ENCODE measurements around the gene CHN2. TPM values are rescaled to one million over a fixed set of nuclear protein-coding genes. Genes with fewer than 3 reads are reported as not detected.

Gene CHN2
- polyA plus RNA-seq, 1 donor, result 33.6 TPM

DNA sequence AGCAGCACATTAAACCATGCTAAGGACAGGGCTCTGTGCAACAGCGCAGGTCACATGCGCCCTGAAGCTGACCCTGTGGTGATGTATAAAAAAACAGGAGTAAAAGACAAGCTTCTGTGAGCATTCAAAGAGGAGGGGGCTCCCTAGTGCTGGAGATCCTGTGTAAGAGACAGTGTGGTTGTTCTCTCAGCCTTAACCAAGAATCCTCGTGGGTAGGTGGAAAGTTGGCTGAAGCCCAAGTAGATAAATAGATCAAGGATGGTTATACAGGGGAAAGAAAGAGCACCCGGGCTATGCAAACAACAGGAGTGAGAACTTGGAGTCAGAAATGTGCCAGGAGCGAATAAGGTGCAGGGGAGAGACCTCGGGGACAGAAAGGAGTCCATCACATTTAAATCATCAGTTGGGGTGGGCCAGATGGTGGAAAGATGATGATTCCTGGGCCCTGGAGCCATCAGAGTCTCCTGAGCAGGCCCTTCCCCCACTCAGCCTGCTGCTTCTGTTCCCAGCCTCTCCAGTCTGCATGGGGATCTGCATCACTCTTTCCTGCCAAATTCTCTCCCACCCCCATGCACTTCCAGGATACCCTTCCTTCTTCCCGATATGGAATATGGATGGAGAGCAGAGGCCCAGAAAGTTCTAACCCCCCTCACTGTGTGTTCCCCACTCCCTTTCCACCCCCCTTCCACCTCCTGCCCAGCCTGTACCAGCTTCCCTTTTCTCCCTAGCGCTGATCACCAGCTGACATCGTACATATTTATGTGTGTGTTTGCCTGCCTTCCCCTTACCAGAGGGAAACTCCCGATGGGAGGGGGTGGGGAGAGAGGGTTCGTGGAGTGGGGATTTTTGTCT, 291.0 kb downstream of the CHN2 start:
- no peaks in the 10 kb centered on the region for H3K27me3 ChIP-seq (ENCODE audit: control insufficient read depth, insufficient read depth, low read length)
- H3K4me3 ChIP-seq (ENCODE audit: low read length), result no peak overlapping the region
- 62% methylated on average over 2 of the region's 11 CpGs for WGBS (ENCODE audit: insufficient coverage, low lambda C conversion rate)
- H3K36me3 ChIP-seq (ENCODE audit: control insufficient read depth, insufficient read depth, low read length), result no peaks in the 10 kb centered on the region
- H3K27ac ChIP-seq (ENCODE audit: low read length), result peak overlapping the region; percentile 11
- H3K4me1 ChIP-seq (ENCODE audit: control insufficient read depth, insufficient read depth, low read length), result peaks cover 55% of the 10 kb centered on the region
- DNase-seq, result peak in 1 of 2 donors; percentile 78
- H3K9me3 ChIP-seq (ENCODE audit: control insufficient read depth, low read depth, low read length), result no peaks in the 10 kb centered on the region

DNA sequence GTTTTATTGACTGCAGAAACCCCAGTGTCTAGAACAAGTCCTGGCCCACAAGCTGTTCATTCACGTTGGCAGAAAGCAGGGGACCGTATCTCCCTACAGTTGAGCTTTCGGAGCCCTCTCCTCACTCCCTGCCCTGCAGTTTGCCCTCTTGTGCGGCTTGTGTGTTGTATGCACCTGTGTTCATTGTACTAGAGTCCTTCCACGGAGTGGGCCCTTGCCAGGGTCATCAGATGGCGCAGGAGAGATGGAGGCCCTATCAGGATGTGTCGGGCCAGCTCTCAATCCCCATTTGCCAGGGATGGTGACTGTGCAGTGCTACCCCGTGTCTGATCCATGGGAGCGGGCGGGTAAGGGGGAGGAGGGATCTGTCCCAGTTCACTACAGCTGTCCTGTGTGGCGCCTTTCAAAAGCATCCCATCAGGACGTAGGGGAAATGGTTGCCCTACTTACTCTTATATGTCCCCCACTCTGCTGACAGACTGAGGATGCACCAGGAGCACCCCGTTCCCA, 291.7 kb downstream of the CHN2 start:
- WGBS (ENCODE audit: insufficient coverage, low lambda C conversion rate), result no CpG with 5 or more reads among the region's 13 CpGs
- Histone ChIP-seq H3K27ac (ENCODE audit: low read length) (no peak overlapping the region), H3K4me3 (ENCODE audit: low read length) (no peak overlapping the region), H3K4me1 (ENCODE audit: control insufficient read depth, insufficient read depth, low read length) (peaks cover 48% of the 10 kb centered on the region), H3K27me3 (ENCODE audit: control insufficient read depth, insufficient read depth, low read length) (no peaks in the 10 kb centered on the region), H3K36me3 (ENCODE audit: control insufficient read depth, insufficient read depth, low read length) (no peaks in the 10 kb centered on the region), H3K9me3 (ENCODE audit: control insufficient read depth, low read depth, low read length) (no peaks in the 10 kb centered on the region)
- no peak for DNase-seq

DNA sequence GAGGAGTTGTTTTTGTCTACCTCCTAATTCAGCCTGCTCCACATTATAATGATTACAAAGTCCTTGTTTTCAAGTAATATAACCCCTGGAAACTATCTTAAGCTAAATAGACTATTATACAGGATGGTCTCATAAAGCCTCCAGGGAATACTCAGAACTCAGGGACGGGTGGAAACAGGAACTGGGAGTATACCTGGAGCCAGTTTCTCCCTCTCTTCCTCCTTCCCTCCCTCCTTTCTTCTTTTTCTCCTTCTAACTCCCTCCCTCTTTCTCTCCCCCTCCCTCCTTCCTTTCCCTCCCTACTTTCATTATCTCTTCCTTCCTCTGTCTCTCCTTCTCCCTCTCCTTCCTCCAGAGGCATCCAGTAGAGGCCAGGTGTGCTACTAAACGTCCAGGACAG, 292.8 kb downstream of the CHN2 start:
- Histone ChIP-seq H3K9me3 (ENCODE audit: control insufficient read depth, low read depth, low read length) (no peaks in the 10 kb centered on the region), H3K4me1 (ENCODE audit: control insufficient read depth, insufficient read depth, low read length) (peaks cover 47% of the 10 kb centered on the region), H3K36me3 (ENCODE audit: control insufficient read depth, insufficient read depth, low read length) (no peaks in the 10 kb centered on the region), H3K27me3 (ENCODE audit: control insufficient read depth, insufficient read depth, low read length) (no peaks in the 10 kb centered on the region), H3K27ac (ENCODE audit: low read length) (peak overlapping the region; percentile 50), H3K4me3 (ENCODE audit: low read length) (no peak overlapping the region)
- 29% methylated on average over 1 of the region's 2 CpGs for WGBS (ENCODE audit: insufficient coverage, low lambda C conversion rate)
- DNase-seq, result peak in 1 of 2 donors; percentile 73

DNA sequence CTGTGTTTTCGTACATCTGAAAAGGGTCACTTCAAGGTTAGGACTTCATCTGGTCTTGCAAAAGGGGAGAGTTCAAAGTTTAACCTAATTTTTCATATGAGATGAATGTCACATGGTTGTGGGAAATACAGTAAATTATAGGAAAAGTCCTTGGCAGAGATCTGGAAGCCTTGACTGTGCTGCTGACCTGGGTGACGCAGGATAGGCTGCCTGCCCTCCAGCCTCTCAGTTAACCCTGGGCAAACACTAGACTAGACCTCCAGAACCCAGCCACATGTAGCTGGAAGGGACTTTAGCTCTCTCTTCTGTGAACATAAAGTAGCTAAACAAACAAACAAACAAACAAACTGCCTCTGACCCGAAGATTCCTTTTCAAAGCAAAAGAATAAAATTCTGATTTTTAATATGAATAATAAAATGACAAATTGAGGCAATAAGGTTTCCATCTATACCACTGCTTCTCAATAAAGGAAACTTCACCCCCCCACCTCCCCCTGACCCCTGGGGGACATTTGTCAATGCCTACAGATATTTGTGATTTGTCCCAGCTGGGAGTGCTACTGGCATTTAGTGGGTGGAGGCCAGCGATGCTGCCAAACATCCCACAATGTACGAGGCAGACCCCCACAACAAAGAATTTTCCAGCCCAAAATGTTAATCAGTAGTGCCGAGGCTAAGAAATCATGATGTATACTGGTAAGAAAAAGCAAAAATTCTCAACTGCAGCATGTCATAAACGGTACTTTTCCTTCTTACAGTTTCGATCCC, 293.8 kb downstream of the CHN2 start:
- peaks cover 47% of the 10 kb centered on the region for H3K4me1 ChIP-seq (ENCODE audit: control insufficient read depth, insufficient read depth, low read length)
- peak overlapping the region; percentile 50 for H3K27ac ChIP-seq (ENCODE audit: low read length)
- peak in 1 of 2 donors; percentile 48 for DNase-seq
- H3K36me3 ChIP-seq (ENCODE audit: control insufficient read depth, insufficient read depth, low read length), result no peaks in the 10 kb centered on the region
- no peaks in the 10 kb centered on the region for H3K27me3 ChIP-seq (ENCODE audit: control insufficient read depth, insufficient read depth, low read length)
- no peak overlapping the region for H3K4me3 ChIP-seq (ENCODE audit: low read length)
- no CpG with 5 or more reads among the region's 8 CpGs for WGBS (ENCODE audit: insufficient coverage, low lambda C conversion rate)
- no peaks in the 10 kb centered on the region for H3K9me3 ChIP-seq (ENCODE audit: control insufficient read depth, low read depth, low read length)

GRCh38 chr7:29488977-29489376, 294.4 kb downstream of the CHN2 start:
- no CpG with 5 or more reads among the region's 2 CpGs for WGBS (ENCODE audit: insufficient coverage, low lambda C conversion rate)
- Histone ChIP-seq H3K4me1 (ENCODE audit: control insufficient read depth, insufficient read depth, low read length) (peaks cover 43% of the 10 kb centered on the region), H3K4me3 (ENCODE audit: low read length) (no peak overlapping the region), H3K36me3 (ENCODE audit: control insufficient read depth, insufficient read depth, low read length) (no peaks in the 10 kb centered on the region), H3K27me3 (ENCODE audit: control insufficient read depth, insufficient read depth, low read length) (no peaks in the 10 kb centered on the region), H3K27ac (ENCODE audit: low read length) (peak overlapping the region; percentile 50), H3K9me3 (ENCODE audit: control insufficient read depth, low read depth, low read length) (no peaks in the 10 kb centered on the region)
- no peak for DNase-seq

DNA sequence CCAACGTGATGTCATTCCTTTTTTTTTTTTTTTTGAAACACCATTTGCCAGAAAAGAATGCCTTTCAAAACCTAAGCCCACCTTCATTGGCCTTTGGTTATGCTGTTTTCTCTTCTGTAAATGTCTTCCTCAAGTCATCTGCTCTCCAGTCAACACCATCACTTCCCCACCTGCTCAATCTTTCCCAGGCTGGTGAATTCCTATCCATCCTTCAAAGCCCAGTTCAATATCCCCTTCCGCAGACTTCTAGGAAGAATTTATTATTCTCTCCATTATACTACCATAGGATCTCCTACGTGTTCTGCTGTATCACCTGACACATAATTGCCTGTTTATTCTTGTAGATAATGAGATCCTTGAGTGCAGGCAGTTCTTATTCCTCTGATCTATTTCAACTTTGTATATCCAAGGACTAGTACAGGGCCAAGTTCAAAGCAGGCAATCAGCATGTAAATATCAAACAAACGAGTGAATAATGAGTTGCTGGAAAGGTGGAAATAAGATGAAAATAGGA, 295.6 kb downstream of the CHN2 start:
- Histone ChIP-seq H3K27ac (ENCODE audit: low read length) (peak overlapping the region; percentile 3), H3K9me3 (ENCODE audit: control insufficient read depth, low read depth, low read length) (no peaks in the 10 kb centered on the region), H3K36me3 (ENCODE audit: control insufficient read depth, insufficient read depth, low read length) (no peaks in the 10 kb centered on the region), H3K4me1 (ENCODE audit: control insufficient read depth, insufficient read depth, low read length) (peaks cover 44% of the 10 kb centered on the region), H3K27me3 (ENCODE audit: control insufficient read depth, insufficient read depth, low read length) (no peaks in the 10 kb centered on the region), H3K4me3 (ENCODE audit: low read length) (no peak overlapping the region)
- peak in 1 of 2 donors; percentile 74 for DNase-seq
- 44% methylated on average over 2 of the region's 4 CpGs for WGBS (ENCODE audit: insufficient coverage, low lambda C conversion rate)

GRCh38 chr7:29494350-29494749, 299.8 kb downstream of the CHN2 start:
- DNase-seq, result no peak
- Histone ChIP-seq H3K4me3 (ENCODE audit: low read length) (no peak overlapping the region), H3K36me3 (ENCODE audit: control insufficient read depth, insufficient read depth, low read length) (no peaks in the 10 kb centered on the region), H3K4me1 (ENCODE audit: control insufficient read depth, insufficient read depth, low read length) (peaks cover 26% of the 10 kb centered on the region), H3K9me3 (ENCODE audit: control insufficient read depth, low read depth, low read length) (no peaks in the 10 kb centered on the region), H3K27me3 (ENCODE audit: control insufficient read depth, insufficient read depth, low read length) (no peaks in the 10 kb centered on the region), H3K27ac (ENCODE audit: low read length) (no peak overlapping the region)
- no CpG with 5 or more reads among the region's 1 CpG for WGBS (ENCODE audit: insufficient coverage, low lambda C conversion rate)

- H3K4me1 ChIP-seq (ENCODE audit: control insufficient read depth, insufficient read depth, low read length), result peaks cover 17% of the 10 kb centered on the region
- 83% methylated on average over 1 of the region's 7 CpGs for WGBS (ENCODE audit: insufficient coverage, low lambda C conversion rate)
- no peaks in the 10 kb centered on the region for H3K9me3 ChIP-seq (ENCODE audit: control insufficient read depth, low read depth, low read length)
- H3K4me3 ChIP-seq (ENCODE audit: low read length), result no peak overlapping the region
- no peaks in the 10 kb centered on the region for H3K36me3 ChIP-seq (ENCODE audit: control insufficient read depth, insufficient read depth, low read length)
- no peak for DNase-seq
- no peaks in the 10 kb centered on the region for H3K27me3 ChIP-seq (ENCODE audit: control insufficient read depth, insufficient read depth, low read length)
- H3K27ac ChIP-seq (ENCODE audit: low read length), result peak overlapping the region; percentile 5
Observed at GRCh38 chr7:29495653-29496052, 301.1 kb downstream of the CHN2 start.

- peak in 1 of 2 donors; percentile 47 for DNase-seq
- Histone ChIP-seq H3K4me1 (ENCODE audit: control insufficient read depth, insufficient read depth, low read length) (peaks cover 17% of the 10 kb centered on the region), H3K36me3 (ENCODE audit: control insufficient read depth, insufficient read depth, low read length) (peaks cover under 1% of the 10 kb centered on the region), H3K27me3 (ENCODE audit: control insufficient read depth, insufficient read depth, low read length) (no peaks in the 10 kb centered on the region), H3K27ac (ENCODE audit: low read length) (peak overlapping the region; percentile 5), H3K9me3 (ENCODE audit: control insufficient read depth, low read depth, low read length) (no peaks in the 10 kb centered on the region), H3K4me3 (ENCODE audit: low read length) (no peak overlapping the region)
- WGBS (ENCODE audit: insufficient coverage, low lambda C conversion rate), result no CpG with 5 or more reads among the region's 1 CpG
Observed at GRCh38 chr7:29496355-29497020, 301.9 kb downstream of the CHN2 start.

- Histone ChIP-seq H3K9me3 (ENCODE audit: control insufficient read depth, low read depth, low read length) (no peaks in the 10 kb centered on the region), H3K4me3 (ENCODE audit: low read length) (no peak overlapping the region), H3K36me3 (ENCODE audit: control insufficient read depth, insufficient read depth, low read length) (peaks cover 9% of the 10 kb centered on the region), H3K4me1 (ENCODE audit: control insufficient read depth, insufficient read depth, low read length) (peaks cover 16% of the 10 kb centered on the region), H3K27me3 (ENCODE audit: control insufficient read depth, insufficient read depth, low read length) (no peaks in the 10 kb centered on the region), H3K27ac (ENCODE audit: low read length) (no peak overlapping the region)
- WGBS (ENCODE audit: insufficient coverage, low lambda C conversion rate), result no CpG with 5 or more reads among the region's 3 CpGs
- DNase-seq, result no peak
Observed at GRCh38 chr7:29499932-29500331, 305.4 kb downstream of the CHN2 start.

All from large intestine (tissue), 3 donors.